ENCODE data around the gene CDK19. TPM values are rescaled to one million over a fixed set of nuclear protein-coding genes. Genes with fewer than 3 reads are reported as not detected.
A peak's percentile ranks its signal among the peaks of the same experiment; 100 is the strongest.

The CDK19 gene
- total and polyA plus RNA-seq, 9 of the 15 experiments (the other 6 are each of a cell fraction or from before 2014, with no cell fraction given): 3.8 to 15.2 (median 7.4) TPM

- TF ChIP-seq PBX2 (CRISPR knock-in tag; IDR thresholded peaks at IDR 0.05; ENCODE audit: low read depth) (no peak), PBX2 (tag; conservative IDR thresholded peaks at IDR 0.05; ENCODE audit: low read depth) (peak; percentile 69), ARID2 (IDR thresholded peaks at IDR 0.05) (no peak), ZNF785 (CRISPR knock-in tag; IDR thresholded peaks at IDR 0.05) (no peak), PHF21A (IDR thresholded peaks at IDR 0.05; ENCODE audit: borderline replicate concordance, low read depth) (peak; percentile 58; the same call in 1 of the 2 replicates), ZNF644 (tag; IDR thresholded peaks at IDR 0.05; ENCODE audit: low read depth) (no peak; the same call in 1 of the 2 replicates), ZBTB8A (IDR thresholded peaks at IDR 0.05; ENCODE audit: partially characterized antibody) (no peak), U2AF2 (optimal IDR thresholded peaks at IDR 0.05; ENCODE audit: low read depth, low read length) (no peak), ESRRB (CRISPR knock-in tag; IDR thresholded peaks at IDR 0.05; ENCODE audit: borderline replicate concordance) (no peak), TAL1 (IDR thresholded peaks at IDR 0.05) (no peak), CEBPZ (IDR thresholded peaks at IDR 0.05; ENCODE audit: borderline replicate concordance, low read depth, low read length) (no peak), ZBTB1 (CRISPR knock-in tag; IDR thresholded peaks at IDR 0.05; ENCODE audit: borderline replicate concordance, low read depth) (no peak; the same call in 1 of the 2 replicates), MBD1 (CRISPR knock-in tag; IDR thresholded peaks at IDR 0.05) (no peak)
- TF ChIP-seq, protein P1, sequence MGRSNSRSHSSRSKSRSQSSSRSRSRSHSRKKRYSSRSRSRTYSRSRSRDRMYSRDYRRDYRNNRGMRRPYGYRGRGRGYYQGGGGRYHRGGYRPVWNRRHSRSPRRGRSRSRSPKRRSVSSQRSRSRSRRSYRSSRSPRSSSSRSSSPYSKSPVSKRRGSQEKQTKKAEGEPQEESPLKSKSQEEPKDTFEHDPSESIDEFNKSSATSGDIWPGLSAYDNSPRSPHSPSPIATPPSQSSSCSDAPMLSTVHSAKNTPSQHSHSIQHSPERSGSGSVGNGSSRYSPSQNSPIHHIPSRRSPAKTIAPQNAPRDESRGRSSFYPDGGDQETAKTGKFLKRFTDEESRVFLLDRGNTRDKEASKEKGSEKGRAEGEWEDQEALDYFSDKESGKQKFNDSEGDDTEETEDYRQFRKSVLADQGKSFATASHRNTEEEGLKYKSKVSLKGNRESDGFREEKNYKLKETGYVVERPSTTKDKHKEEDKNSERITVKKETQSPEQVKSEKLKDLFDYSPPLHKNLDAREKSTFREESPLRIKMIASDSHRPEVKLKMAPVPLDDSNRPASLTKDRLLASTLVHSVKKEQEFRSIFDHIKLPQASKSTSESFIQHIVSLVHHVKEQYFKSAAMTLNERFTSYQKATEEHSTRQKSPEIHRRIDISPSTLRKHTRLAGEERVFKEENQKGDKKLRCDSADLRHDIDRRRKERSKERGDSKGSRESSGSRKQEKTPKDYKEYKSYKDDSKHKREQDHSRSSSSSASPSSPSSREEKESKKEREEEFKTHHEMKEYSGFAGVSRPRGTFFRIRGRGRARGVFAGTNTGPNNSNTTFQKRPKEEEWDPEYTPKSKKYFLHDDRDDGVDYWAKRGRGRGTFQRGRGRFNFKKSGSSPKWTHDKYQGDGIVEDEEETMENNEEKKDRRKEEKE (IDR thresholded peaks at IDR 0.05; ENCODE audit: borderline replicate concordance in 1 of 2, control insufficient read depth in 1 of 2, low read depth in 2 of 2, low read length in 1 of 2): 0 out of 4 replicates have a peak, but pooled peaks of 1 of the 2 experiments have one; percentile 29
These were observed at the start of gene CDK19 (continued) for GRCh38 chr6:110815411-110816409.

Data from K562 (cell line).